DOHH2 (cell line): ENCODE results near the gene CISD3.

Experiments
- H3F3A ChIP-seq: fragments of 200-600 bp; sonication (generic), shearing (Covaris generic); 2 replicates; pipeline ENCODE4 v1.6.0; 2016; ENCODE audit warnings: antibody characterized with exemption, mild to moderate bottlenecking; ENCODE audit not compliant: control insufficient read depth, insufficient read depth
- H3K27ac ChIP-seq: fragments of 200-600 bp; sonication (generic); 2 replicates; pipeline ENCODE4 v1.5.1; 2014; ENCODE audit warnings: low read depth, mild to moderate bottlenecking, low read length, moderate library complexity
- H3K27me3 ChIP-seq: fragments of 200-600 bp; sonication (generic); 2 replicates; pipeline ENCODE4 v1.6.1; 2014; ENCODE audit warnings: mild to moderate bottlenecking, low read length, mixed read lengths; ENCODE audit not compliant: control insufficient read depth
- H3K36me3 ChIP-seq: fragments of 200-600 bp; sonication (generic); 2 replicates; pipeline ENCODE4 v1.6.1; 2014; ENCODE audit warnings: mild to moderate bottlenecking, low read length, moderate library complexity, mixed read lengths; ENCODE audit not compliant: control insufficient read depth
- H3K4me1 ChIP-seq: fragments of 200-600 bp; sonication (generic); 2 replicates; pipeline ENCODE4 v1.6.1; 2014; ENCODE audit warnings: mild to moderate bottlenecking, low read length, mixed read lengths; ENCODE audit not compliant: control insufficient read depth
- H3K4me2 ChIP-seq: fragments of 200-600 bp; sonication (generic); 2 replicates; pipeline ENCODE4 v1.6.0; 2014; ENCODE audit warnings: mild to moderate bottlenecking, low read length, moderate library complexity
- H3K4me3 ChIP-seq: fragments of 200-600 bp; sonication (generic); 2 replicates; pipeline ENCODE4 v1.5.1; 2014; ENCODE audit warnings: mild to moderate bottlenecking, low read length, mixed read lengths
- H3K79me2 ChIP-seq: fragments of 200-600 bp; sonication (generic); 2 replicates; pipeline ENCODE4 v1.6.1; 2014; ENCODE audit warnings: mild to moderate bottlenecking, low read length, mixed read lengths; ENCODE audit not compliant: control insufficient read depth
- H3K9me2 ChIP-seq: fragments of 200-600 bp; sonication (generic); replicated peaks from 2 replicates; pipeline ENCODE4 v1.6.1; 2014; ENCODE audit warnings: mild to moderate bottlenecking, low read length, mixed read lengths; ENCODE audit not compliant: control insufficient read depth
- H3K9me3 ChIP-seq: fragments of 200-600 bp; sonication (generic); 2 replicates; pipeline ENCODE4 v1.6.1; 2014; ENCODE audit warnings: antibody characterized with exemption, low read length, mixed read lengths; ENCODE audit not compliant: control insufficient read depth, insufficient read depth
- H4K20me1 ChIP-seq: fragments of 200-600 bp; sonication (generic); 2 replicates; pipeline ENCODE4 v1.6.0; 2014; ENCODE audit warnings: low read depth, mild to moderate bottlenecking, antibody characterized with exemption, low read length, moderate library complexity; ENCODE audit not compliant: control insufficient read depth, insufficient read depth
- CTCF ChIP-seq: fragments of 200-600 bp; sonication (generic); IDR thresholded peaks from one replicate; pipeline ENCODE4 v1.5.1; 2014; ENCODE audit warnings: antibody characterized with exemption, mild to moderate bottlenecking, low read depth, low read length; ENCODE audit not compliant: poor library complexity, severe bottlenecking
- EZH2phosphoT487 ChIP-seq: fragments of 200-600 bp; sonication (generic); IDR thresholded peaks from 2 replicates; pipeline ENCODE4 v1.6.1; 2017; ENCODE audit warnings: borderline replicate concordance, mild to moderate bottlenecking, antibody characterized with exemption, low read length, moderate library complexity, mixed read lengths

Gene CISD3

GRCh38 chr17:38738007-38738662 is 8.0 kb downstream of the CISD3 start:
- peaks cover 35% of the 10 kb centered on the region for H3K4me1 ChIP-seq
- no peak overlapping the region for H3K4me3 ChIP-seq
- H3K9me3 ChIP-seq = no peaks in the 10 kb centered on the region
- H3K27me3 ChIP-seq = no peaks in the 10 kb centered on the region
- H3K27ac ChIP-seq = no peak overlapping the region
- peak overlapping the region; percentile 19; the same call in 1 of the 2 replicates for H3K4me2 ChIP-seq
- no peaks in the 10 kb centered on the region for H3K9me2 ChIP-seq
- peaks cover 10% of the 10 kb centered on the region; the same call in 1 of the 2 replicates for H3K36me3 ChIP-seq
- no peaks in the 10 kb centered on the region for H3K79me2 ChIP-seq
- no peak for TF ChIP-seq EZH2phosphoT487
- TF ChIP-seq CTCF = no peak
- peaks cover 5% of the 10 kb centered on the region; the same call in 1 of the 2 replicates for H3F3A ChIP-seq
- no peaks in the 10 kb centered on the region for H4K20me1 ChIP-seq

- Histone ChIP-seq H3K4me1 (peaks cover 40% of the 10 kb centered on the region), H3K4me3 (no peak overlapping the region), H3F3A (0 out of 2 replicates have a peak, but pooled peaks cover 1% of the 10 kb centered on the region), H3K27ac (no peak overlapping the region), H3K4me2 (no peak overlapping the region), H3K27me3 (no peaks in the 10 kb centered on the region), H3K9me3 (no peaks in the 10 kb centered on the region), H3K79me2 (no peaks in the 10 kb centered on the region), H3K36me3 (peaks cover 4% of the 10 kb centered on the region; the same call in 1 of the 2 replicates), H4K20me1 (no peaks in the 10 kb centered on the region), H3K9me2 (no peaks in the 10 kb centered on the region)
- TF ChIP-seq EZH2phosphoT487 (no peak), CTCF (no peak)
Measured at GRCh38 chr17:38738686-38739085, 8.5 kb downstream of the CISD3 start.

- Histone ChIP-seq H3K9me2 (no peaks in the 10 kb centered on the region), H3K4me1 (peaks cover 42% of the 10 kb centered on the region), H3K36me3 (no peaks in the 10 kb centered on the region), H3F3A (no peaks in the 10 kb centered on the region), H3K79me2 (no peaks in the 10 kb centered on the region), H4K20me1 (no peaks in the 10 kb centered on the region), H3K4me3 (no peak overlapping the region), H3K9me3 (no peaks in the 10 kb centered on the region), H3K4me2 (no peak overlapping the region), H3K27me3 (no peaks in the 10 kb centered on the region), H3K27ac (no peak overlapping the region)
- TF ChIP-seq CTCF = no peak
- TF ChIP-seq EZH2phosphoT487 = no peak
Measured at GRCh38 chr17:38739305-38739704, 9.2 kb downstream of the CISD3 start.
